ENCODE measurements around the gene PPIG. TPM values are rescaled to one million over a fixed set of nuclear protein-coding genes. Genes with fewer than 3 reads are reported as not detected.

Gene PPIG
- total and polyA plus RNA-seq, 2 donors (not counting 1 experiment from before 2014, with no cell fraction given), result 21.5 to 78.6 TPM

DNA sequence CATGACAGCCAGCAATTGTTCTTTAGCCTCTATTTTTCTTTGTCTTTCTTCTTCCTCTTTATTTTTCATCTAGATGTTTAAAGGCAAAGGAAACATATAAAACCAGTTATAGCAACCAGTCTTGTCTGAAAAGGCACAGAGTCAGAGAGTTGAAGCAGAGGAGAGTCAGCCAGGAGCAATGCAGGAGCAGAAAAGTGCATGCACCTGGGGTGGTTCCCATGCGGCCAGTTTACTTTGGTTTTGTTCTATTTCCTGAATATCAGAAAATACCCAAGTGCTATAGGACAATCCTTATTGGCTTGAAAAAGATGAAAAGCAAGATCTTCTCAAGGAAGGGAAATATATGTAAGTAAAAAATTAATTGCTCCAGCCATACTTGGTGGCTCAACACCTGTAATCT, 65.1 kb downstream of the PPIG start:
- H4K20me1 ChIP-seq (ENCODE audit: control insufficient read depth, insufficient read depth, low read length, poor library complexity, severe bottlenecking), result no peaks in the 10 kb centered on the region
- no peak for TF ChIP-seq EZH2 (IDR thresholded peaks at IDR 0.05; ENCODE audit: borderline replicate concordance, insufficient read depth, low read depth, low read length, poor library complexity, severe bottlenecking)
- TF ChIP-seq, protein P1, sequence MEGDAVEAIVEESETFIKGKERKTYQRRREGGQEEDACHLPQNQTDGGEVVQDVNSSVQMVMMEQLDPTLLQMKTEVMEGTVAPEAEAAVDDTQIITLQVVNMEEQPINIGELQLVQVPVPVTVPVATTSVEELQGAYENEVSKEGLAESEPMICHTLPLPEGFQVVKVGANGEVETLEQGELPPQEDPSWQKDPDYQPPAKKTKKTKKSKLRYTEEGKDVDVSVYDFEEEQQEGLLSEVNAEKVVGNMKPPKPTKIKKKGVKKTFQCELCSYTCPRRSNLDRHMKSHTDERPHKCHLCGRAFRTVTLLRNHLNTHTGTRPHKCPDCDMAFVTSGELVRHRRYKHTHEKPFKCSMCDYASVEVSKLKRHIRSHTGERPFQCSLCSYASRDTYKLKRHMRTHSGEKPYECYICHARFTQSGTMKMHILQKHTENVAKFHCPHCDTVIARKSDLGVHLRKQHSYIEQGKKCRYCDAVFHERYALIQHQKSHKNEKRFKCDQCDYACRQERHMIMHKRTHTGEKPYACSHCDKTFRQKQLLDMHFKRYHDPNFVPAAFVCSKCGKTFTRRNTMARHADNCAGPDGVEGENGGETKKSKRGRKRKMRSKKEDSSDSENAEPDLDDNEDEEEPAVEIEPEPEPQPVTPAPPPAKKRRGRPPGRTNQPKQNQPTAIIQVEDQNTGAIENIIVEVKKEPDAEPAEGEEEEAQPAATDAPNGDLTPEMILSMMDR (IDR thresholded peaks at IDR 0.05), result no peak
- WGBS (ENCODE audit: insufficient coverage), result no CpG with 5 or more reads among the region's 1 CpG
- H3K9ac ChIP-seq (ENCODE audit: low read length), result no peak overlapping the region
- peaks cover 0 to 4% (median 0%) of the 10 kb centered on the region in 4 experiments for H3K27me3 ChIP-seq (replicated peaks in 1 of 4; ENCODE audit: control extremely low read depth in 1 of 4, control insufficient read depth in 3 of 4, insufficient read depth in 4 of 4, low read length in 3 of 4)
- intact Hi-C loops (cut with micrococcal nuclease), result no loop called here
- H2AFZ ChIP-seq (ENCODE audit: insufficient read depth, low read depth, low read length, poor library complexity, severe bottlenecking), result no peak overlapping the region
- ATAC-seq (ENCODE audit: low read depth), result no peak
- no peak for DNase-seq
- H3K9me3 Mint-ChIP-seq (ENCODE audit: insufficient read depth), result no peaks in the 10 kb centered on the region
- no peak overlapping the region for H3K4me3 Mint-ChIP-seq
- H3K27me3 Mint-ChIP-seq, result peaks cover 7% of the 10 kb centered on the region
- no peaks in the 10 kb centered on the region for H3K4me1 Mint-ChIP-seq
- H3K4me3 ChIP-seq (ENCODE audit: control extremely low read depth in 1 of 5, extremely low read depth in 1 of 5, insufficient read depth in 1 of 5, low read depth in 2 of 5, low read length in 4 of 5), result no peak overlapping the region
- H3K4me2 ChIP-seq (replicated peaks; ENCODE audit: low read depth, low read length, poor library complexity, severe bottlenecking), result no peak overlapping the region
- H3K9me3 ChIP-seq (ENCODE audit: control extremely low read depth in 1 of 3, control insufficient read depth in 2 of 3, insufficient read depth in 1 of 3, low read length in 2 of 3), result no peaks in the 10 kb centered on the region
- H3K4me1 ChIP-seq (ENCODE audit: control insufficient read depth in 2 of 2, insufficient read depth in 2 of 2, low read length in 2 of 2), result no peaks in the 10 kb centered on the region
- H3K27ac ChIP-seq (ENCODE audit: low read length in 2 of 2), result no peak overlapping the region
- CTCF ChIA-PET, result no interaction called here
- POLR2A ChIA-PET, result no interaction called here
- no peak overlapping the region for H3K27ac Mint-ChIP-seq
- no peaks in the 10 kb centered on the region for H3K79me2 ChIP-seq (ENCODE audit: control insufficient read depth, insufficient read depth, low read length)
- H3K36me3 ChIP-seq (replicated peaks in 1 of 2; ENCODE audit: control extremely low read depth in 1 of 2, control insufficient read depth in 1 of 2, extremely low read depth in 1 of 2, insufficient read depth in 2 of 2, low read length in 1 of 2), result no peaks in the 10 kb centered on the region

DNA sequence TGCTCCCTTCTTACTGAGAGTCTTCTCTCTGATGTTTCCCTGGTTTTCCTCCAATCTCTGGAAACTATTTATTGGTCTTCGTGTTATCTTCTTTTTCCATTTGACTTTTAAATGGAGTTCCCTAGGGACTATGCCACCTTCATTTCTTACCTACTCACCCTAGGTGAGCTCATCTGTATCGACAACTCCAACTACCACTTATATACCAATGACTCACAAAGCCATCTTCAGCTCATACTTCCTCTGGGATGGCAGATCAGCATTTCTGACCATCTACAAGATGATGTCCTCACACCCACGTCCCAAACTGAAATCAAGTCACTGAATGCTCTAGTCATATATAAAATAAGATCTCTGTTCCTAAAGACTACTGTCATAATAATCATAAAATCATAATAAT, 69.5 kb downstream of the PPIG start:
- Histone ChIP-seq H4K20me1 (ENCODE audit: control insufficient read depth, insufficient read depth, low read length, poor library complexity, severe bottlenecking) (no peaks in the 10 kb centered on the region), H3K4me1 (ENCODE audit: control insufficient read depth in 2 of 2, insufficient read depth in 2 of 2, low read length in 2 of 2) (no peaks in the 10 kb centered on the region), H3K27ac (ENCODE audit: low read length in 2 of 2) (no peak overlapping the region), H3K36me3 (replicated peaks in 1 of 2; ENCODE audit: control extremely low read depth in 1 of 2, control insufficient read depth in 1 of 2, extremely low read depth in 1 of 2, insufficient read depth in 2 of 2, low read length in 1 of 2) (no peaks in the 10 kb centered on the region), H3K27me3 (replicated peaks in 1 of 4; ENCODE audit: control extremely low read depth in 1 of 4, control insufficient read depth in 3 of 4, insufficient read depth in 4 of 4, low read length in 3 of 4) (peaks cover 0 to 4% (median 0%) of the 10 kb centered on the region in 4 experiments), H2AFZ (ENCODE audit: insufficient read depth, low read depth, low read length, poor library complexity, severe bottlenecking) (no peak overlapping the region), H3K9me3 (ENCODE audit: control extremely low read depth in 1 of 3, control insufficient read depth in 2 of 3, insufficient read depth in 1 of 3, low read length in 2 of 3) (no peaks in the 10 kb centered on the region), H3K4me3 (ENCODE audit: control extremely low read depth in 1 of 5, extremely low read depth in 1 of 5, insufficient read depth in 1 of 5, low read depth in 2 of 5, low read length in 4 of 5) (no peak overlapping the region), H3K79me2 (ENCODE audit: control insufficient read depth, insufficient read depth, low read length) (no peaks in the 10 kb centered on the region), H3K4me2 (replicated peaks; ENCODE audit: low read depth, low read length, poor library complexity, severe bottlenecking) (no peak overlapping the region), H3K9ac (ENCODE audit: low read length) (no peak overlapping the region)
- ChIA-PET CTCF (no interaction called here), POLR2A (no interaction called here)
- Mint-ChIP-seq H3K27me3 (peaks cover 7% of the 10 kb centered on the region), H3K9me3 (ENCODE audit: insufficient read depth) (no peaks in the 10 kb centered on the region), H3K4me3 (no peak overlapping the region), H3K27ac (no peak overlapping the region), H3K4me1 (peaks cover 3% of the 10 kb centered on the region)
- intact Hi-C loops (cut with micrococcal nuclease), result no loop called here
- WGBS (ENCODE audit: insufficient coverage), result 78% methylated on average over 2 of the region's 3 CpGs
- TF ChIP-seq, protein P1 (IDR thresholded peaks at IDR 0.05), result no peak
- no peak for TF ChIP-seq EZH2 (IDR thresholded peaks at IDR 0.05; ENCODE audit: borderline replicate concordance, insufficient read depth, low read depth, low read length, poor library complexity, severe bottlenecking)
- DNase-seq, result no peak
- no peak for ATAC-seq (ENCODE audit: low read depth)

Data from B cell (primary cell).